ENCODE results near the gene CHD6.

CHD6 gene

GRCh38 chr20:41619360-41620100 lies 1.4 kb upstream of the CHD6 start:
- DNase-seq, result no peak

GRCh38 chr20:41618807-41619311 lies 682 bp upstream of the CHD6 start:
- no peak for DNase-seq

GRCh38 chr20:41617059-41617901 lies 897 bp downstream of the CHD6 start:
- DNase-seq, result peak; percentile 33

GRCh38 chr20:41616228-41616627 lies 1.9 kb downstream of the CHD6 start:
- no peak for DNase-seq

- no peak for DNase-seq
Measured at GRCh38 chr20:41615676-41616075, 2.5 kb downstream of the CHD6 start.

- DNase-seq, result no peak
Measured at GRCh38 chr20:41615110-41615509, 3.1 kb downstream of the CHD6 start.

GRCh38 chr20:41613321-41613720 lies 4.9 kb downstream of the CHD6 start:
- no peak for DNase-seq

- no peak for DNase-seq
Measured at GRCh38 chr20:41609474-41609873, 8.7 kb downstream of the CHD6 start.

- DNase-seq, result no peak
Measured at GRCh38 chr20:41608606-41609005, 9.6 kb downstream of the CHD6 start.

- DNase-seq, result no peak
Measured at GRCh38 chr20:41607791-41608190, 10.4 kb downstream of the CHD6 start.

GRCh38 chr20:41604002-41604401 lies 14.2 kb downstream of the CHD6 start:
- DNase-seq, result no peak

- no peak for DNase-seq
Measured at GRCh38 chr20:41601742-41602141, 16.4 kb downstream of the CHD6 start.

GRCh38 chr20:41600926-41601631 lies 17.1 kb downstream of the CHD6 start:
- no peak for DNase-seq

- no peak for DNase-seq
Measured at GRCh38 chr20:41599699-41600104, 18.5 kb downstream of the CHD6 start.

GRCh38 chr20:41598719-41599118 lies 19.5 kb downstream of the CHD6 start:
- no peak for DNase-seq

- no peak for DNase-seq
Measured at GRCh38 chr20:41594514-41595322, 23.5 kb downstream of the CHD6 start.

GRCh38 chr20:41592516-41593216 lies 25.5 kb downstream of the CHD6 start:
- no peak for DNase-seq

- no peak for DNase-seq
Measured at GRCh38 chr20:41587956-41588355, 30.2 kb downstream of the CHD6 start.

GRCh38 chr20:41587523-41587922 lies 30.7 kb downstream of the CHD6 start:
- DNase-seq, result no peak

- no peak for DNase-seq
Measured at GRCh38 chr20:41586772-41587171, 31.4 kb downstream of the CHD6 start.

GRCh38 chr20:41580350-41580749 lies 37.8 kb downstream of the CHD6 start:
- no peak for DNase-seq

Data from activated effector memory CD4-positive, alpha-beta T cell treated with Interleukin-2 at 50 U/mL for 16 hours (primary cell).